Kidney epithelial cell (primary cell): ENCODE measurements around the gene RNU5B-1. TPM values are rescaled to one million over a fixed set of nuclear protein-coding genes. Genes with fewer than 3 reads are reported as not detected.

Source experiments
- DNase-seq: peaks from one replicate; pipeline ENCODE4 v3.0.0-alpha.2; 2010; ENCODE audit warnings: low read depth
- H3K27me3 ChIP-seq: 2 replicates; pipeline ENCODE4 v1.6.0; 2011; ENCODE audit warnings: low read length; ENCODE audit not compliant: control insufficient read depth, insufficient read depth
- H3K36me3 ChIP-seq: 2 replicates; pipeline ENCODE4 v1.5.1; 2011; ENCODE audit warnings: low read length; ENCODE audit not compliant: control insufficient read depth, insufficient read depth
- H3K4me3 ChIP-seq: 2 replicates; pipeline ENCODE4 v1.5.1; 2011; ENCODE audit warnings: low read depth, mild to moderate bottlenecking, control low read depth, low read length
- total RNA-seq: library from RNA; depleted of rRNA; stranded (reverse); fragments of >200 nt; gene quantifications from 2 replicates; pipeline ENCODE4 v1.2.3, GENCODE V29; 2015
- TF ChIP-seq, protein P1 (sequence below): IDR thresholded peaks from 2 replicates; pipeline ENCODE4 v1.5.1; 2011; ENCODE audit warnings: mild to moderate bottlenecking, moderate library complexity, low read length, control low read depth, inconsistent platforms; ENCODE audit not compliant: insufficient read depth, poor library complexity, severe bottlenecking

The RNU5B-1 gene
- total RNA-seq, 1 donor from 2014 or later, result not detected

- DNase-seq, result no peak
- H3K4me3 ChIP-seq, result no peak overlapping the region
- TF ChIP-seq, protein P1, sequence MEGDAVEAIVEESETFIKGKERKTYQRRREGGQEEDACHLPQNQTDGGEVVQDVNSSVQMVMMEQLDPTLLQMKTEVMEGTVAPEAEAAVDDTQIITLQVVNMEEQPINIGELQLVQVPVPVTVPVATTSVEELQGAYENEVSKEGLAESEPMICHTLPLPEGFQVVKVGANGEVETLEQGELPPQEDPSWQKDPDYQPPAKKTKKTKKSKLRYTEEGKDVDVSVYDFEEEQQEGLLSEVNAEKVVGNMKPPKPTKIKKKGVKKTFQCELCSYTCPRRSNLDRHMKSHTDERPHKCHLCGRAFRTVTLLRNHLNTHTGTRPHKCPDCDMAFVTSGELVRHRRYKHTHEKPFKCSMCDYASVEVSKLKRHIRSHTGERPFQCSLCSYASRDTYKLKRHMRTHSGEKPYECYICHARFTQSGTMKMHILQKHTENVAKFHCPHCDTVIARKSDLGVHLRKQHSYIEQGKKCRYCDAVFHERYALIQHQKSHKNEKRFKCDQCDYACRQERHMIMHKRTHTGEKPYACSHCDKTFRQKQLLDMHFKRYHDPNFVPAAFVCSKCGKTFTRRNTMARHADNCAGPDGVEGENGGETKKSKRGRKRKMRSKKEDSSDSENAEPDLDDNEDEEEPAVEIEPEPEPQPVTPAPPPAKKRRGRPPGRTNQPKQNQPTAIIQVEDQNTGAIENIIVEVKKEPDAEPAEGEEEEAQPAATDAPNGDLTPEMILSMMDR, result no peak
These were observed 29.3 kb upstream of the RNU5B-1 start for GRCh38 chr15:65275104-65275727.

GRCh38 chr15:65275728-65276126 lies 28.8 kb upstream of the RNU5B-1 start:
- no peak for DNase-seq
- H3K4me3 ChIP-seq, result no peak overlapping the region
- H3K27me3 ChIP-seq, result no peaks in the 10 kb centered on the region
- H3K36me3 ChIP-seq, result no peaks in the 10 kb centered on the region
- TF ChIP-seq, protein P1, result no peak

More at GRCh38 chr15:65275104-65275727, 29.3 kb upstream of the RNU5B-1 start:
- H3K36me3 ChIP-seq, result no peaks in the 10 kb centered on the region
- no peaks in the 10 kb centered on the region for H3K27me3 ChIP-seq

- DNase-seq, result no peak
These were observed 27.5 kb upstream of the RNU5B-1 start for GRCh38 chr15:65277015-65277414.

DNA sequence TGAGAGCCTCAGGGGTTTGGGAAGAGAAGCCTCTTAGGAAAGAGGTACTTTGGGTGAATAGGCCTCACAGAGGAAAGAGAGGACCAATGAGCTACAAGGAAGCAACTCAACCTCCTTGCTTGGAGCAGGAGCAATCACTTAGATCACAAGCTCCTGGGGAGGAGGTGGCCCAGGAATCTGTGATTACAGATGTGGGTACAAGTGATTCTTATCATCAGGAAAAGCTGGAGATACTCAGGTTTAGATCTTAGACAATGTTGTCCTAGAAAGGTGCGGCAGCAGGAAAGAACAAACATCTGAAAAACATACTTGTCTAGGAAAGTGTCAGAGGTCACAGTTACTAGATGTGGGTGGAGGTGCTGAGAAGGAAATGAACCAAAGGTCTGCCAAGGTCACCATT lies 26.0 kb upstream of the RNU5B-1 start:
- TF ChIP-seq, protein P1, result no peak
- Histone ChIP-seq H3K4me3 (no peak overlapping the region), H3K27me3 (no peaks in the 10 kb centered on the region), H3K36me3 (no peaks in the 10 kb centered on the region)
- DNase-seq, result no peak

More at GRCh38 chr15:65277015-65277414, 27.5 kb upstream of the RNU5B-1 start:
- TF ChIP-seq, protein P1, result no peak
- Histone ChIP-seq H3K36me3 (no peaks in the 10 kb centered on the region), H3K27me3 (no peaks in the 10 kb centered on the region), H3K4me3 (no peak overlapping the region)

DNA sequence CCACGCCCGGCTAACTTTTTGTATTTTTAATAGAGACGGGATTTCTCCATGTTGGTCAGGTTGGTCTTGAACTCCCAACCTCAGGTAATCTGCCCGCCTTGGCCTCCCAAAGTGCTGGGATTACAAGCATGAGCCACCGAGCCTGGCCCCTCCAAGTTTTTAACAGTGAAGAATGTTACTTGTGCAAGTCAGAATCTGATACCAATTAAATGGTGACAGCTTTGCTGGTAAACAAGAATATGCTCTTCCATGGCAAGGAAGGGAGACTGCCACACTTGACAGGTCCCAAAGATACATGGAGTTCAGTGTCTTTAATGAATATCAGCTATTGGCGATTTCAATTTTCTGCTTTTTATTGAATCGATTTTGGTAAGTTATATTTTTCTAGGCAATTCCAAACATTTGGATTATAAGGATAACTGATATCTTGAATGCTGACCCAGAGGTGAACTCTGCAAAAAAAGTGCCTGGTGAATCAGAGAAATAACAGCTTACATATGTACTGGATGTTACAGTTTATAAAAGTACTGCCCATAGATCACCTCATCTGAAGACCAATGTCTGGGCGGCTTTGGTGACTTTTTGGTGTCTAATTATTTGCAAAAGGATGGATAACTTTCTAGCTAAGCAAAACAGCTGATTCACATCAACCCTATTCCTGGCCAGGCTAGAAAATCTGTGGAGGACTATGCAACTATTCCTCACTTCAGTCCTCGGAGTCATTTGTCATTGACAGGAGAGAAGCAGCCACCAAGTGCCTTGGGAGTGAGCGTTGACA lies 19.0 kb upstream of the RNU5B-1 start:
- Histone ChIP-seq H3K36me3 (no peaks in the 10 kb centered on the region), H3K4me3 (peak overlapping the region; percentile 53), H3K27me3 (no peaks in the 10 kb centered on the region)
- no peak for DNase-seq
- TF ChIP-seq, protein P1, result no peak
